GM20000 (cell line): ENCODE results near the gene MRPS34.

ENCODE experiments used
- DNase-seq: peaks from one replicate; pipeline ENCODE4 v3.0.0; 2012; ENCODE audit warnings: low spot score
- TF ChIP-seq, protein P1 (sequence below): IDR thresholded peaks from 2 replicates; pipeline ENCODE4 v1.5.1; 2012; ENCODE audit warnings: mild to moderate bottlenecking, control low read depth; ENCODE audit errors: extremely low read depth, missing control alignments

Gene MRPS34

DNA sequence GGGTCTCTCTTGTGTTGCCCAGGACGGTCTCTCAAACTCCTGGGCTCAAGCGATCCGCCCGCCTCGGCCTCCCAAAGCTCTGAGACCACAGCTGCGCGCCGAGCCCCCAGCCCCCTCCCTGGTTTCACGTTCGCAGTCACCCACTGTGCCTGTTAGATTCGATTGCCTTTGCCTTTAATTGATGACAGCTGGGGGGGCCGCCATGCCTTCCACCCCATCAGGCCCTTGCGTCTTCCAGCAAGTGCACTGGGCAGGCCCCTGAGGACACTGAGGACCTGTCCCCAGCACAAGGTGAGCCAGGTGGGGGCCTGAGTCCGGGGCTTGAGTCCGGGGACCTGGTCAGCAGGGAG lies 17.3 kb upstream of the MRPS34 start:
- TF ChIP-seq, protein P1, sequence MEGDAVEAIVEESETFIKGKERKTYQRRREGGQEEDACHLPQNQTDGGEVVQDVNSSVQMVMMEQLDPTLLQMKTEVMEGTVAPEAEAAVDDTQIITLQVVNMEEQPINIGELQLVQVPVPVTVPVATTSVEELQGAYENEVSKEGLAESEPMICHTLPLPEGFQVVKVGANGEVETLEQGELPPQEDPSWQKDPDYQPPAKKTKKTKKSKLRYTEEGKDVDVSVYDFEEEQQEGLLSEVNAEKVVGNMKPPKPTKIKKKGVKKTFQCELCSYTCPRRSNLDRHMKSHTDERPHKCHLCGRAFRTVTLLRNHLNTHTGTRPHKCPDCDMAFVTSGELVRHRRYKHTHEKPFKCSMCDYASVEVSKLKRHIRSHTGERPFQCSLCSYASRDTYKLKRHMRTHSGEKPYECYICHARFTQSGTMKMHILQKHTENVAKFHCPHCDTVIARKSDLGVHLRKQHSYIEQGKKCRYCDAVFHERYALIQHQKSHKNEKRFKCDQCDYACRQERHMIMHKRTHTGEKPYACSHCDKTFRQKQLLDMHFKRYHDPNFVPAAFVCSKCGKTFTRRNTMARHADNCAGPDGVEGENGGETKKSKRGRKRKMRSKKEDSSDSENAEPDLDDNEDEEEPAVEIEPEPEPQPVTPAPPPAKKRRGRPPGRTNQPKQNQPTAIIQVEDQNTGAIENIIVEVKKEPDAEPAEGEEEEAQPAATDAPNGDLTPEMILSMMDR, result no peak
- DNase-seq, result no peak

DNA sequence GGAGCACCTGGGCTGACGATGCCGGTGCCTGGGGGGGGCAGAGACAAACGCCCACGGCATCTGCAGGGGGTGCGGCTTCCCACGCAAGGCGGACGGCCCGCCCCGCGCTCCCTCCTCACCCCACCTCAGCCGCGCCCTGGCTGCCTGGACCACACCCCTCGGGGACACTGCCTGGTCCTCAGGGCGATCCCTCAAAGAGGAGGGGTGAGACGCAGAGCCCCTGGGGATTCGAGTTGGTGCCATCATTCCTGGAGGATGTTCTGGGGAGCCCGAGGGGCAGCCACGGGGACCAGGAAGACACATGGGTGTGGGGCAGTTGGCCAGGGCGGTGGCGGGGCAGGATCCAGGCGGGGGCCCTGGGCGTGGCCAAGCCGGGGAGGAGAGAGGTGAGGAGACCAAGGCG lies 16.7 kb upstream of the MRPS34 start:
- TF ChIP-seq, protein P1, result no peak
- no peak for DNase-seq

DNA sequence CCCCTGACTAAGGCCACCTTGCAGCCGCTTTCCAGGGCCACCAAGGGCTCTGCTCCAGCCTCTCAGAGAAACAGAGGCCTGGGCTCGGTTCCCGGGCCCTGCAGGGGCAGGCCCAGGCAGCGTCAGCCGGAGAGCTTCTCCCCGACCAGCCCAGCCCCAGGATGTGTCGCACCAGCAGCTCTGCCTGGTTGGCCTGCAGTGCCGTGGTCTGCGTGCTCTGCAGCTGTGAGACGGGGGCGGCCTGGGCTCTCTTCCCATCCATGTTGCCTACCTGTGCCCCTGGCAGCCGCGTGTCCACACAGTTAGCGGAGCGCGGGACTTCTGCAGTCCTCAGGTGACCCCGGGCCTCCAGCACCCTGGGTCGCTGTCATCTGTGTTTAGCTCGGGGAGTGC lies 15.8 kb upstream of the MRPS34 start:
- DNase-seq, result no peak
- TF ChIP-seq, protein P1, result no peak

DNA sequence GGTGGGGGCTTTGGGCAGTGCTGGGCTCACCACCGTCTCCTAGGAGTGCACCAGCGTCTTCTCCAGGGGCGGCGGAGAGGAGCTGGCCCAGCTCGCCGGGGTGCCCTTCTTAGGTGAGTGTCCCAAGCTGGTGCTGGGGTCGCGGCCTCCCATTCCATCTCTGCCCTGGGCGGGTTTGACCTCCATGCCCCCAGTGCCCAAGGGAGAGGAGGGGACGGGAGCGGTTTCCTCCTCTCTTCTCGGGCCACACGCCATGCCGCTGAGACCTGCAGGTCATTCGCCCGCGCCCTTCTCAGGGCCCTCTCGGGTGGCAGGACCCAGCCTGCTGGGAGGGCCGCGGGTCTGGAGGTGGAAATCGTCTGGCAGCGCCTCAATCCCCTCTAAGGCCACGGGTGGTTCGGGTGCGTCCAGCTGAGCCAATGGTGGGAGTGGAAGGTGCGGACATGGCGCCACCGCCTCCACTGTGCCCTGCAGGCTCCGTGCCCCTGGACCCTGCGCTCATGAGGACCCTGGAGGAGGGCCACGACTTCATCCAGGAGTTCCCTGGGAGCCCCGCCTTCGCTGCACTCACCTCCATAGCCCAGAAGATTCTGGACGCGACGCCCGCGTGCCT lies 15.3 kb upstream of the MRPS34 start:
- no peak for DNase-seq
- TF ChIP-seq, protein P1, result no peak

DNA sequence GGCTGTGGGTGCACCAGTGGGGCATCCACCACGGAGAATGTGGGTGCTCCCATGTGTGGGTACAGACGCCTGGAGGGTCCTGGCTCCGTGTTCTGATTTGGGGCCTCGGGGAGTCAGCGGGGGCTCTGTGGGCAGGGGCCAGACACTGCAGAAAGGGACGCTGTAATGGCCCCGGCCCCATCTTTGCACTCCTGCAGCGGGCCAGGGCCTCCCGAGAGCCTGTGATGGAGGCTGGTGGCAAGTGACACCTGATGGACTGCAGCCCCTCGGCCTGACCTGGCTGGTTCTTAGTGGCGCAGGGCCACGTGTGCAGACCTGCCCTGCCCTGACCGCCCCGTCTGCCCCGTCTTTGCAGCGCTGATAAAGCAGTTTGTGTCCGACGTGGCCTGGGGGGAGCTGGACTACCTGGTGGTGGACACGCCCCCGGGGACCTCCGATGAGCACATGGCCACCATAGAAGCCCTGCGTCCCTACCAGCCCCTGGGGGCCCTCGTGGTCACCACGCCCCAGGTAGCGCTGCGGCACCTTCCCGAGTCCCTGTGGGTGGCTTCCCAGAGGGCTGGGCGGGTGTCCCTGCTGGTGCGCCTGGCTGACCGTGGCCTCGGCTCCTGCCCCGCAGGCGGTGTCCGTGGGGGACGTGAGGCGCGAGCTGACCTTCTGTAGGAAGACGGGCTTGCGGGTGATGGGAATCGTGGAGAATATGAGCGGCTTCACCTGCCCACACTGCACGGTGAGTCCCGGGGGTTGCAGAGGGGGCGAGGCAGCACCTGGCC lies 14.6 kb upstream of the MRPS34 start:
- DNase-seq, result no peak
- TF ChIP-seq, protein P1, result no peak

DNA sequence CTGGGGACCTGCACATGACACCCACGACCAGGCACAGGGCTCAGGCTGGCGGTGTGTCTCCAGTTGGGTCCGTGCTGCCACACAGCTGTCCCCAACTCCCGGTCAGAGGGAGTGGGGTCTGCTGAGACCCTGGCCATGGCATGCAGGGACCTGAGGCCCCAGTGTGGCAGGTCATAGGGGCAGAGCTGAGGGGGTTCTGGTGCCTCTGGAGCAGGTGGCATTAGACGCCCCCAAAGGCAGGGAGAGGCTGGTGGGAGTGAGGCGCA lies 14.1 kb upstream of the MRPS34 start:
- TF ChIP-seq, protein P1, result no peak
- no peak for DNase-seq

DNA sequence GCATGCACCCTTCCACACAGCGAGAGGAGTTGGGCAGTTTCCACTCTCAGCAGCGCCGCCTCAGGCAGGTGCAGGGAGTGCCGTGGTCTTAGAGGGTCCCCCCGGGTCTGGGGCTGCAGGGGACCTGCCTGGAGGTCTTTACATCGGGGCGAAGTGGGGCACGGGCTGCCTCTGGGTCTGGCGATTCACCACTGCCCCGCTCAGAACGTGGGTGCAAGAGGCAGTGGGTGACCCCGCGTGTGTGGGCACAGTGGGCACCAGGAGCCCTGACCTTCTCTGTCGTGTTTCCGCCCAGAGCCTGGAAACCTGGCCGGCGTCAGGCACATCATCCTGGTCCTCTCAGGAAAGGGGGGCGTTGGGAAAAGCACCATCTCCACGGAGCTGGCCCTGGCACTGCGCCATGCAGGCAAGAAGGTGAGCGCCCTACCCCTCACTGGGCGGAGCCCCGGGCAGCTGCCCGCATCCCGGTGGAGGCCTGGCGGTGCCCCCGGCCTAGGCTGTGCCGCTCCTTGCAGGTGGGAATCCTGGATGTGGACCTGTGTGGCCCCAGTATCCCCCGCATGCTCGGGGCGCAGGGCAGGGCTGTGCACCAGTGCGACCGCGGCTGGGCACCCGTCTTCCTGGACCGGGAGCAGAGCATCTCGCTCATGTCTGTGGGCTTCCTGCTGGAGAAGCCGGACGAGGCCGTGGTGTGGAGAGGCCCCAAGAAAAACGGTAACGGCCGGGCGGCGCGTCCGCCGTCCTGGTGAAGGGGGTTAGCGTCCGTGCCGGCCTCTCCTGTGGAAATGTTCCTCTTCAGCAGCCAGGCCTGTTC lies 13.5 kb upstream of the MRPS34 start:
- DNase-seq, result no peak
- TF ChIP-seq, protein P1, result no peak
